HT-29 (cell line): ENCODE data around the gene SIGLEC14. TPM values are rescaled to one million over a fixed set of nuclear protein-coding genes. Genes with fewer than 3 reads are reported as not detected.
A peak's percentile ranks its signal among the peaks of the same experiment; 100 is the strongest.

Experiments used
- DNase-seq: peaks from one replicate; pipeline ENCODE4 v3.0.0-alpha.2; 2015; ENCODE audit warnings: low spot score
- small RNA-seq: library from RNA; depleted of rRNA; stranded (forward); fragments of <200 nt; gene quantifications from one replicate; pipeline ENCODE3, GENCODE V24; 2014
- total RNA-seq: library from RNA; depleted of rRNA; stranded (reverse); fragments of >200 nt; shearing (Covaris generic); gene quantifications from 2 replicates; pipeline ENCODE4 v1.2.3, GENCODE V29; 2014; rRNA removed

The SIGLEC14 gene
- total RNA-seq, 1 experiment from 2014 or later, result not detected

GRCh38 chr19:51621178-51621577, 25.4 kb downstream of the SIGLEC14 start:
- DNase-seq, result no peak

GRCh38 chr19:51615991-51616390, 30.6 kb downstream of the SIGLEC14 start:
- DNase-seq, result no peak

GRCh38 chr19:51614789-51615188, 31.8 kb downstream of the SIGLEC14 start:
- DNase-seq, result no peak

- no peak for DNase-seq
These were observed 36.0 kb downstream of the SIGLEC14 start for GRCh38 chr19:51610576-51610975.

GRCh38 chr19:51607920-51608562, 38.6 kb downstream of the SIGLEC14 start:
- peak; percentile 96 for DNase-seq

- no peak for DNase-seq
These were observed 39.5 kb downstream of the SIGLEC14 start for GRCh38 chr19:51607077-51607476.

GRCh38 chr19:51602189-51602854, 44.3 kb downstream of the SIGLEC14 start:
- DNase-seq, result no peak

GRCh38 chr19:51600940-51601580, 45.6 kb downstream of the SIGLEC14 start:
- DNase-seq, result no peak

GRCh38 chr19:51599084-51599483, 47.5 kb downstream of the SIGLEC14 start:
- no peak for DNase-seq

GRCh38 chr19:51598159-51598915, 48.3 kb downstream of the SIGLEC14 start:
- no peak for DNase-seq

- DNase-seq, result no peak
These were observed 51.1 kb downstream of the SIGLEC14 start for GRCh38 chr19:51595190-51596175.

GRCh38 chr19:51594774-51595109, 51.9 kb downstream of the SIGLEC14 start:
- DNase-seq, result no peak

- DNase-seq, result peak; percentile 100
These were observed 52.5 kb downstream of the SIGLEC14 start for GRCh38 chr19:51593969-51594773.

- no peak for DNase-seq
These were observed 53.3 kb downstream of the SIGLEC14 start for GRCh38 chr19:51593138-51593890.

Small RNA genes within 50 kb of the gene (small RNA-seq; reads per million reads assigned to genes)
- gene AC018755.2, result not detected
- gene MIR125A, result not detected
- not detected for gene MIR99B
- gene MIRLET7E, result not detected

Other genes starting within 250 kb of the SIGLEC14 start
- not detected in 2 replicates for gene SIGLEC10, start 229.2 kb downstream of the SIGLEC14 start, total RNA-seq
- gene SIGLEC8, start 188.4 kb downstream of the SIGLEC14 start, total RNA-seq, result not detected in 2 replicates
- gene CEACAM18, start 168.3 kb downstream of the SIGLEC14 start, total RNA-seq, result not detected in 2 replicates
- gene SIGLEC12, start 145.0 kb downstream of the SIGLEC14 start, total RNA-seq, result not detected in 2 replicates
- not detected in 2 replicates for gene SIGLEC6, start 115.2 kb downstream of the SIGLEC14 start, total RNA-seq
- gene ZNF175, start 75.5 kb downstream of the SIGLEC14 start, total RNA-seq, result 1.1 and 1.8 TPM in 2 replicates
- gene SIGLEC5, start 16.4 kb downstream of the SIGLEC14 start, total RNA-seq, result not detected in 2 replicates
- gene SPACA6, start 46.5 kb upstream of the SIGLEC14 start, total RNA-seq, result 13.6 and 17.8 TPM in 2 replicates
- 0.05 TPM in 1 of 2 replicates, not detected in the other for gene HAS1, start 77.2 kb upstream of the SIGLEC14 start, total RNA-seq
- gene FPR1, start 105.1 kb upstream of the SIGLEC14 start, total RNA-seq, result not detected in 2 replicates
- not detected in 2 replicates for gene FPR2, start 114.4 kb upstream of the SIGLEC14 start, total RNA-seq
- gene FPR3, start 148.3 kb upstream of the SIGLEC14 start, total RNA-seq, result not detected in 2 replicates
- gene ZNF577, start 241.1 kb upstream of the SIGLEC14 start, total RNA-seq, result 0.99 and 1.1 TPM in 2 replicates